NT2/D1 (cell line): Measurements from ENCODE around the gene KRTAP2-3.
"Not testable (repeated sequence)": the region's sequence is repeated elsewhere in the genome, so short reads cannot be mapped to it uniquely, and the experiment has no call there.

Source experiments
- YY1 ChIP-seq: IDR thresholded peaks from 2 replicates; pipeline ENCODE4 v1.6.1; 2011; ENCODE audit not compliant: insufficient read length, insufficient read depth
- ZNF274 ChIP-seq: IDR thresholded peaks from 2 replicates; pipeline ENCODE4 v1.6.1; 2011; ENCODE audit warnings: mild to moderate bottlenecking, low read depth, low read length

DNA sequence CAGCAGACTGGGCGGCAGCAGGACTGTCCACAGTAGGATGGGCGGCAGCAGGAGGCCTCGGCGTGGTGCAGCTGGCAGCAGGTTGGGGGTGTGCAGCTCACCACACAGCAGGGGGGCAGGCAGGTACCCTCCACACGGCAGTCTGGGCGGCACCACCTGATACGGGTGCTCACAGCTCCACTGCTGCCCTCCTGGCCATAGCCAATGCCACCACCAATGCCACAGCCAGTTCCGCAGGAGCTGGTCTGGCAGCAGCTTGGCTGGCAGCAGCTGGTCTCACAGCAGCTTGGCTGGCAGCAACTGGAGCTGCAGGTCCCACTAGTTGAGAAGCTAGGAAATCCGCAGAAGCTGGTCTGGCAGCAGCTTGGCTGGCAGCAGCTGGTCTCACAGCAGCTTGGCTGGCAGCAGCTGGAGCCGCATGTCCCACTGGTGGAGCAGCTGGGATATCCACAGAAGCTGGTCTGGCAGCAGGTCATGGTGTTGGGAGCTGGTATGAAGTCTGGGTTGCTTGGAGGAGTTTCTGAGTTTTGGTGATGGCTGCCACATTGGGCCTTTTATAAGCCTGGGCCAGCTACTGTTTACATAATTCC is 25.5 kb downstream of the KRTAP2-3 start, which contains the start of gene KRTAP1-3:
- not testable (repeated sequence) for TF ChIP-seq ZNF274, YY1
